ENCODE data around the gene CFAP299. TPM values are rescaled to one million over a fixed set of nuclear protein-coding genes. Genes with fewer than 3 reads are reported as not detected.

The CFAP299 gene
- total RNA-seq, 1 donor from 2014 or later: not detected

GRCh38 chr4:80586716-80587115 lies 251.2 kb downstream of the CFAP299 start:
- no peaks in the 10 kb centered on the region for H3K27me3 ChIP-seq (ENCODE audit: insufficient read depth, low read length)
- no peaks in the 10 kb centered on the region for H3K9me3 ChIP-seq (ENCODE audit: insufficient read depth, low read depth, low read length)
- TF ChIP-seq, protein P1, sequence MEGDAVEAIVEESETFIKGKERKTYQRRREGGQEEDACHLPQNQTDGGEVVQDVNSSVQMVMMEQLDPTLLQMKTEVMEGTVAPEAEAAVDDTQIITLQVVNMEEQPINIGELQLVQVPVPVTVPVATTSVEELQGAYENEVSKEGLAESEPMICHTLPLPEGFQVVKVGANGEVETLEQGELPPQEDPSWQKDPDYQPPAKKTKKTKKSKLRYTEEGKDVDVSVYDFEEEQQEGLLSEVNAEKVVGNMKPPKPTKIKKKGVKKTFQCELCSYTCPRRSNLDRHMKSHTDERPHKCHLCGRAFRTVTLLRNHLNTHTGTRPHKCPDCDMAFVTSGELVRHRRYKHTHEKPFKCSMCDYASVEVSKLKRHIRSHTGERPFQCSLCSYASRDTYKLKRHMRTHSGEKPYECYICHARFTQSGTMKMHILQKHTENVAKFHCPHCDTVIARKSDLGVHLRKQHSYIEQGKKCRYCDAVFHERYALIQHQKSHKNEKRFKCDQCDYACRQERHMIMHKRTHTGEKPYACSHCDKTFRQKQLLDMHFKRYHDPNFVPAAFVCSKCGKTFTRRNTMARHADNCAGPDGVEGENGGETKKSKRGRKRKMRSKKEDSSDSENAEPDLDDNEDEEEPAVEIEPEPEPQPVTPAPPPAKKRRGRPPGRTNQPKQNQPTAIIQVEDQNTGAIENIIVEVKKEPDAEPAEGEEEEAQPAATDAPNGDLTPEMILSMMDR (IDR thresholded peaks at IDR 0.05; ENCODE audit: insufficient read depth, low read depth, low read length): no peak
- TF ChIP-seq EZH2 (IDR thresholded peaks at IDR 0.05; ENCODE audit: insufficient read depth, low read length): no peak
- no peaks in the 10 kb centered on the region for H3K36me3 ChIP-seq (ENCODE audit: insufficient read depth, low read length)
- no peaks in the 10 kb centered on the region for H3K4me1 ChIP-seq (ENCODE audit: insufficient read depth, low read length)
- H4K20me1 ChIP-seq (ENCODE audit: insufficient read depth, low read length): no peaks in the 10 kb centered on the region
- Mint-ChIP-seq H3K27ac (ENCODE audit: unreplicated experiment) (no peak overlapping the region), H3K9me3 (ENCODE audit: unreplicated experiment) (no peaks in the 10 kb centered on the region), H3K27me3 (ENCODE audit: low read depth, unreplicated experiment) (no peaks in the 10 kb centered on the region), H3K4me3 (ENCODE audit: unreplicated experiment) (no peak overlapping the region), H3K36me3 (ENCODE audit: low read depth, unreplicated experiment) (no peaks in the 10 kb centered on the region), H3K4me1 (ENCODE audit: low read depth, unreplicated experiment) (no peaks in the 10 kb centered on the region)
- no peak overlapping the region for H3K27ac ChIP-seq (ENCODE audit: low read depth, low read length)
- no peak overlapping the region for H3K4me3 ChIP-seq (ENCODE audit: insufficient read depth, low read depth, low read length)
- no peak overlapping the region for H2AFZ ChIP-seq (ENCODE audit: low read depth, low read length)
- DNase-seq (ENCODE audit: low read depth) (no peak), FAIRE-seq (no peak)
- no peak overlapping the region for H3K9ac ChIP-seq (ENCODE audit: low read length)
- no peak overlapping the region for H3K4me2 ChIP-seq (ENCODE audit: low read length)
- no peaks in the 10 kb centered on the region for H3K79me2 ChIP-seq (ENCODE audit: insufficient read depth, low read length)

DNA sequence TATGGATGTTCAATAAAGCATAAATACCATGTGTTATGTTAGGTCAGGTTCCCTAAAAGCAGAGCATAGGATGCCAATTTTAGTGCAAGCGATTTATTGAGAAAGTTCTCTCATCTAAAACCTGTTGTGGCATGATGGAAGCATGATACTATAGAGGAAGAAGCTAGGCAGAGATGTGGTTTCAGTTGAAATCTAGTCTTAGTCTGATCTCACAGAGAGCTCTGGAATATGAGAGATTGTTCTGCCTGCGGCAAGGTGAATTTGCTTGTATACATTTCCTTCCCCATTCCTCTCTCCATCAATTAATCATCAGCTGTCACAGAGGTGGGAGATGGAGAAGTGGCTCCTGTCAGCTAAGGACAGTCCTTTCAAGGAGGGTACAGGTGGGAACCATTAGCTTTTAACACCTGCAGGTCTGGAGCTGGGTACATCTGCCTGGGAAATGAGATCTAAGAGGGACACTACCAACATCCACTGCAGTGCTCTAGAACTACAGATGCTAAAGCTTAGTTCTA lies 252.4 kb downstream of the CFAP299 start:
- DNase-seq (ENCODE audit: low read depth) (no peak), FAIRE-seq (no peak)
- Histone ChIP-seq H3K4me3 (ENCODE audit: insufficient read depth, low read depth, low read length) (no peak overlapping the region), H3K4me1 (ENCODE audit: insufficient read depth, low read length) (no peaks in the 10 kb centered on the region), H3K27ac (ENCODE audit: low read depth, low read length) (no peak overlapping the region), H4K20me1 (ENCODE audit: insufficient read depth, low read length) (no peaks in the 10 kb centered on the region), H2AFZ (ENCODE audit: low read depth, low read length) (no peak overlapping the region), H3K4me2 (ENCODE audit: low read length) (no peak overlapping the region), H3K79me2 (ENCODE audit: insufficient read depth, low read length) (no peaks in the 10 kb centered on the region), H3K27me3 (ENCODE audit: insufficient read depth, low read length) (no peaks in the 10 kb centered on the region), H3K9ac (ENCODE audit: low read length) (no peak overlapping the region), H3K9me3 (ENCODE audit: insufficient read depth, low read depth, low read length) (no peaks in the 10 kb centered on the region), H3K36me3 (ENCODE audit: insufficient read depth, low read length) (no peaks in the 10 kb centered on the region)
- H3K27me3 Mint-ChIP-seq (ENCODE audit: low read depth, unreplicated experiment): no peaks in the 10 kb centered on the region
- no peak overlapping the region for H3K4me3 Mint-ChIP-seq (ENCODE audit: unreplicated experiment)
- TF ChIP-seq, protein P1 (IDR thresholded peaks at IDR 0.05; ENCODE audit: insufficient read depth, low read depth, low read length): no peak
- no peak for TF ChIP-seq EZH2 (IDR thresholded peaks at IDR 0.05; ENCODE audit: insufficient read depth, low read length)
- no peak overlapping the region for H3K27ac Mint-ChIP-seq (ENCODE audit: unreplicated experiment)
- H3K4me1 Mint-ChIP-seq (ENCODE audit: low read depth, unreplicated experiment): no peaks in the 10 kb centered on the region
- no peaks in the 10 kb centered on the region for H3K36me3 Mint-ChIP-seq (ENCODE audit: low read depth, unreplicated experiment)
- no peaks in the 10 kb centered on the region for H3K9me3 Mint-ChIP-seq (ENCODE audit: unreplicated experiment)

GRCh38 chr4:80592950-80593349 lies 257.4 kb downstream of the CFAP299 start:
- Mint-ChIP-seq H3K27me3 (ENCODE audit: low read depth, unreplicated experiment) (no peaks in the 10 kb centered on the region), H3K4me1 (ENCODE audit: low read depth, unreplicated experiment) (no peaks in the 10 kb centered on the region), H3K27ac (ENCODE audit: unreplicated experiment) (no peak overlapping the region), H3K9me3 (ENCODE audit: unreplicated experiment) (no peaks in the 10 kb centered on the region), H3K4me3 (ENCODE audit: unreplicated experiment) (no peak overlapping the region), H3K36me3 (ENCODE audit: low read depth, unreplicated experiment) (no peaks in the 10 kb centered on the region)
- H4K20me1 ChIP-seq (ENCODE audit: insufficient read depth, low read length): no peaks in the 10 kb centered on the region
- no peak overlapping the region for H2AFZ ChIP-seq (ENCODE audit: low read depth, low read length)
- no peaks in the 10 kb centered on the region for H3K27me3 ChIP-seq (ENCODE audit: insufficient read depth, low read length)
- no peak overlapping the region for H3K4me2 ChIP-seq (ENCODE audit: low read length)
- H3K9me3 ChIP-seq (ENCODE audit: insufficient read depth, low read depth, low read length): no peaks in the 10 kb centered on the region
- no peaks in the 10 kb centered on the region for H3K79me2 ChIP-seq (ENCODE audit: insufficient read depth, low read length)
- no peak for TF ChIP-seq EZH2 (IDR thresholded peaks at IDR 0.05; ENCODE audit: insufficient read depth, low read length)
- TF ChIP-seq, protein P1 (IDR thresholded peaks at IDR 0.05; ENCODE audit: insufficient read depth, low read depth, low read length): peak; percentile 4
- no peak overlapping the region for H3K9ac ChIP-seq (ENCODE audit: low read length)
- no peak overlapping the region for H3K27ac ChIP-seq (ENCODE audit: low read depth, low read length)
- DNase-seq (ENCODE audit: low read depth) (no peak), FAIRE-seq (no peak)
- no peaks in the 10 kb centered on the region for H3K4me1 ChIP-seq (ENCODE audit: insufficient read depth, low read length)
- H3K4me3 ChIP-seq (ENCODE audit: insufficient read depth, low read depth, low read length): no peak overlapping the region
- H3K36me3 ChIP-seq (ENCODE audit: insufficient read depth, low read length): no peaks in the 10 kb centered on the region
